H1 (cell line): Measurements from ENCODE around the gene SCGB2B2. TPM values are rescaled to one million over a fixed set of nuclear protein-coding genes. Genes with fewer than 3 reads are reported as not detected.

Experiments
- CTCF ChIA-PET: fragments of 300-600 bp; sonication (Branson Sonifier 250); formaldehyde crosslinking; loops from one replicate; lab custom pipeline; 2021; ENCODE audit not compliant: partially characterized antibody; lab: Charles Lee
- POLR2A ChIA-PET: fragments of 300-600 bp; sonication (Branson Sonifier 250); formaldehyde crosslinking; loops from one replicate; lab custom pipeline; 2021; ENCODE audit warnings: inconsistent platforms; ENCODE audit not compliant: partially characterized antibody; lab: Charles Lee
- DNase-seq, 2 experiments: peaks; one replicate each; pipeline versions ENCODE4 v3.0.0 to v3.0.0-alpha.2; 2010 to 2022; ENCODE audit warnings: low spot score in 2 of 2, low read depth in 1 of 2, mixed read lengths in 1 of 2
- FAIRE-seq: peaks from 2 replicates; lab custom pipeline; 2011; peaks lifted over from hg19 to GRCh38; lab: Jason Lieb, UNC
- H2AFZ ChIP-seq: 2 replicates; pipeline ENCODE4 v1.8.1; 2012; ENCODE audit warnings: low read length, inconsistent platforms
- H2AK5ac ChIP-seq: 2 replicates; pipeline ENCODE4 v1.6.1; 2013; ENCODE audit warnings: low read depth, low read length
- H2BK120ac ChIP-seq: replicated peaks from 2 replicates; pipeline ENCODE3; 2013; ENCODE audit warnings: low read depth, low read length, inconsistent platforms
- H2BK12ac ChIP-seq: 2 replicates; pipeline ENCODE4 v1.6.1; 2013; ENCODE audit warnings: low read depth, low read length
- H2BK15ac ChIP-seq: 2 replicates; pipeline ENCODE4 v1.6.1; 2013; ENCODE audit warnings: low read length
- H2BK20ac ChIP-seq: 2 replicates; pipeline ENCODE4 v1.6.1; 2013; ENCODE audit warnings: low read length
- H2BK5ac ChIP-seq: 2 replicates; pipeline ENCODE4 v1.6.1; 2013; ENCODE audit warnings: low read depth, low read length
- H3K14ac ChIP-seq: 2 replicates; pipeline ENCODE4 v1.6.1; 2013; ENCODE audit warnings: inconsistent platforms; ENCODE audit not compliant: insufficient read length
- H3K18ac ChIP-seq: 2 replicates; pipeline ENCODE4 v1.6.1; 2013; ENCODE audit warnings: low read length; ENCODE audit errors: extremely low read depth
- H3K23ac ChIP-seq: 2 replicates; pipeline ENCODE4 v1.6.1; 2013; ENCODE audit warnings: inconsistent platforms; ENCODE audit not compliant: insufficient read length
- H3K23me2 ChIP-seq: 2 replicates; pipeline ENCODE4 v1.6.1; 2013; ENCODE audit warnings: low read depth, low read length
- H3K27ac ChIP-seq: 2 replicates; pipeline ENCODE4 v1.6.1; 2011; ENCODE audit warnings: low read depth, low read length, inconsistent platforms
- H3K27me3 ChIP-seq, 4 experiments: replicated peaks in 1 of 4; 1 replicate in 1 of 4; 2 replicates in 3 of 4; pipeline versions ENCODE4 v1.6.1 to v1.8.1; 2011 to 2013; ENCODE audit warnings: low read length in 3 of 4, mild to moderate bottlenecking in 3 of 4, inconsistent platforms in 2 of 4, mixed read lengths in 2 of 4, moderate library complexity in 1 of 4; ENCODE audit not compliant: control insufficient read depth in 3 of 4, insufficient read depth in 3 of 4; ENCODE audit errors: extremely low read depth in 1 of 4
- H3K36me3 ChIP-seq, 4 experiments: 2 replicates each; pipeline versions ENCODE4 v1.6.1 to v1.8.1; 2011 to 2013; ENCODE audit warnings: mild to moderate bottlenecking in 4 of 4, low read length in 3 of 4, moderate library complexity in 2 of 4, control low read depth in 1 of 4, inconsistent platforms in 1 of 4; ENCODE audit not compliant: insufficient read depth in 4 of 4, control insufficient read depth in 2 of 4
- H3K4ac ChIP-seq: replicated peaks from 2 replicates; pipeline ENCODE3; 2013; ENCODE audit warnings: low read length, low read depth, mixed read lengths, inconsistent platforms; ENCODE audit not compliant: insufficient read length
- H3K4me1 ChIP-seq, 4 experiments: replicated peaks in 1 of 4; 1 replicate in 1 of 4; 2 replicates in 3 of 4; pipeline versions ENCODE4 v1.6.1 to v1.8.1; 2011 to 2013; ENCODE audit warnings: low read length in 3 of 4, inconsistent platforms in 2 of 4, mixed read lengths in 1 of 4; ENCODE audit not compliant: insufficient read depth in 4 of 4, control insufficient read depth in 3 of 4
- H3K4me2 ChIP-seq, 2 experiments: 2 replicates each; pipeline versions ENCODE4 v1.6.1 to v1.8.1; 2011 to 2013; ENCODE audit warnings: low read depth in 2 of 2, low read length in 2 of 2, control low read depth in 1 of 2, inconsistent platforms in 1 of 2, mild to moderate bottlenecking in 1 of 2; ENCODE audit not compliant: insufficient read depth in 1 of 2
- H3K4me3 ChIP-seq, 4 experiments: fragments of 200-600, 300-600 bp in 1 of 4; sonication (generic), shearing (Covaris generic), sonication (Bioruptor Twin) in 1 of 4; 2 replicates each; pipeline versions ENCODE4 v1.5.1 to v1.8.1; 2011 to 2016; ENCODE audit warnings: low read length in 4 of 4, low read depth in 3 of 4, control low read depth in 2 of 4, inconsistent platforms in 2 of 4, mild to moderate bottlenecking in 2 of 4, mixed read lengths in 1 of 4, moderate library complexity in 1 of 4; ENCODE audit not compliant: insufficient read depth in 2 of 4; ENCODE audit errors: extremely low read depth in 1 of 4
- H3K56ac ChIP-seq: replicated peaks from 2 replicates; pipeline ENCODE3; 2013; ENCODE audit warnings: low read depth, mild to moderate bottlenecking, mixed read lengths, low read length, inconsistent platforms; ENCODE audit not compliant: insufficient read length
- H3K79me1 ChIP-seq: 2 replicates; pipeline ENCODE4 v1.6.1; 2013; ENCODE audit warnings: low read depth, low read length, control low read depth
- H3K79me2 ChIP-seq, 2 experiments: 2 replicates each; pipeline versions ENCODE4 v1.6.1 to v1.8.1; 2012 to 2013; ENCODE audit warnings: low read length in 2 of 2, mild to moderate bottlenecking in 2 of 2, inconsistent platforms in 1 of 2; ENCODE audit not compliant: insufficient read depth in 2 of 2, control insufficient read depth in 1 of 2
- H3K9ac ChIP-seq, 4 experiments: replicated peaks in 1 of 4; 1 replicate in 1 of 4; 2 replicates in 3 of 4; pipeline versions ENCODE4 v1.6.1 to v1.8.1; 2011 to 2013; ENCODE audit warnings: low read depth in 3 of 4, low read length in 3 of 4, control low read depth in 2 of 4, mild to moderate bottlenecking in 2 of 4, moderate library complexity in 2 of 4, inconsistent platforms in 1 of 4; ENCODE audit errors: extremely low read depth in 1 of 4
- H3K9me3 ChIP-seq, 2 experiments: 2 replicates each; pipeline versions ENCODE4 v1.6.1 to v1.8.1; 2012 to 2013; ENCODE audit warnings: mild to moderate bottlenecking in 2 of 2, moderate library complexity in 2 of 2, control low read depth in 1 of 2, inconsistent platforms in 1 of 2, low read depth in 1 of 2, low read length in 1 of 2, mixed read lengths in 1 of 2; ENCODE audit not compliant: insufficient read depth in 2 of 2
- H4K20me1 ChIP-seq, 2 experiments: replicated peaks in 1 of 2; 2 replicates each; pipeline versions ENCODE3 to v1.8.1; 2011 to 2013; ENCODE audit warnings: inconsistent platforms in 2 of 2, low read length in 2 of 2, mild to moderate bottlenecking in 1 of 2; ENCODE audit not compliant: insufficient read depth in 2 of 2, control insufficient read depth in 1 of 2
- H4K5ac ChIP-seq: 2 replicates; pipeline ENCODE4 v1.6.1; 2013; ENCODE audit warnings: low read length, low read depth, mixed read lengths, inconsistent platforms; ENCODE audit not compliant: insufficient read length
- H4K8ac ChIP-seq: 2 replicates; pipeline ENCODE4 v1.8.0; 2013; ENCODE audit warnings: mild to moderate bottlenecking, moderate library complexity, low read length, inconsistent platforms; ENCODE audit not compliant: insufficient read depth; ENCODE audit errors: extremely low read depth
- H4K91ac ChIP-seq: replicated peaks from 2 replicates; pipeline ENCODE3; 2013; ENCODE audit warnings: low read length, mixed read lengths, inconsistent platforms; ENCODE audit not compliant: insufficient read length
- ATF2 ChIP-seq: IDR thresholded peaks from 2 replicates; pipeline ENCODE4 v1.6.1; 2012; ENCODE audit warnings: low read length, inconsistent platforms
- CHD1 ChIP-seq: IDR thresholded peaks from 2 replicates; pipeline ENCODE4 v1.6.1; 2012; ENCODE audit warnings: low read depth, low read length, improper control_type of control experiment
- EGR1 ChIP-seq: IDR thresholded peaks from 2 replicates; pipeline ENCODE4 v1.6.1; 2011; ENCODE audit warnings: low read depth, low read length, borderline replicate concordance
- GTF2F1 ChIP-seq: IDR thresholded peaks from 2 replicates; pipeline ENCODE4 v1.6.1; 2012; ENCODE audit warnings: low read depth, low read length, improper control_type of control experiment, borderline replicate concordance
- HDAC6 ChIP-seq: IDR thresholded peaks from one replicate; pipeline ENCODE4 v1.7.1; 2012; ENCODE audit warnings: low read depth, mild to moderate bottlenecking, inconsistent platforms, low read length, moderate library complexity
- JUND ChIP-seq: IDR thresholded peaks from 2 replicates; pipeline ENCODE4 v1.6.1; 2011; ENCODE audit warnings: mild to moderate bottlenecking, improper control_type of control experiment, low read length
- POLR2AphosphoS5 ChIP-seq: IDR thresholded peaks from 2 replicates; pipeline ENCODE4 v1.6.1; 2011; ENCODE audit warnings: low read depth, low read length
- RBBP5 ChIP-seq: IDR thresholded peaks from 2 replicates; pipeline ENCODE4 v1.7.1; 2012; ENCODE audit warnings: low read depth, mild to moderate bottlenecking, inconsistent platforms, low read length, moderate library complexity, borderline replicate concordance
- SIN3A ChIP-seq, 2 experiments: IDR thresholded peaks in 1 of 2; conservative IDR thresholded peaks in 1 of 2; 2 replicates each; pipeline ENCODE4 v1.6.1; 2011 to 2012; ENCODE audit warnings: low read length in 2 of 2, improper control_type of control experiment in 1 of 2, low read depth in 1 of 2, mild to moderate bottlenecking in 1 of 2
- TBP ChIP-seq: IDR thresholded peaks from 2 replicates; pipeline ENCODE4 v1.6.1; 2011; ENCODE audit warnings: low read depth, low read length, improper control_type of control experiment
- TCF12 ChIP-seq: IDR thresholded peaks from 2 replicates; pipeline ENCODE4 v1.6.1; 2011; ENCODE audit warnings: low read depth, mild to moderate bottlenecking, low read length
- WGBS, 2 experiments: shearing (Covaris generic) in 1 of 2; methylation state at CpG; one replicate each; pipeline versions ENCODE4 v1.1.6 to v1.1.7; 2013 to 2015; ENCODE audit warnings: low lambda C conversion rate in 2 of 2, mixed read lengths in 2 of 2, inconsistent platforms in 1 of 2, low coverage in 1 of 2, missing lambda C conversion rate in 1 of 2; ENCODE audit not compliant: insufficient replicate concordance in 2 of 2, insufficient coverage in 1 of 2, insufficient read length in 1 of 2; ENCODE audit errors: extremely low coverage in 1 of 2, missing lambda C conversion rate in 1 of 2; 5-methylcytosine and 5-hydroxymethylcytosine counted together
- polyA plus RNA-seq, 7 experiments: library from polyadenylated mRNA; depleted of rRNA in 3 of 7; stranded (reverse) in 5 of 7; unstranded in 2 of 7; fragments of >200 nt in 5 of 7; fragments of 200-250 nt in 2 of 7; gene quantifications; 1 replicate in 5 of 7; 2 replicates in 1 of 7; 4 replicates in 1 of 7; pipeline versions ENCODE4 v1.2.1 to v1.2.3, GENCODE V29; 2011 to 2013; ENCODE audit warnings: missing spikeins in 2 of 7, mixed read lengths in 2 of 7
- total RNA-seq: library from RNA; stranded (reverse); fragmentation: NEBNext Ultra II Directional; extraction: Animal tissue kit (Norgen Biotek cat#: 25700); gene quantifications from 2 replicates; pipeline ENCODE4 v1.2.1, GENCODE V29; 2021

Gene SCGB2B2
- total and polyA plus RNA-seq, 2 of the 8 experiments (the other 6 are each of a cell fraction or from before 2014, with no cell fraction given), result 0.09 TPM; not detected in 1

- FAIRE-seq (no peak), DNase-seq (no peak)
- H4K20me1 ChIP-seq, result no peaks in the 10 kb centered on the region
- WGBS, 2 experiments, result 86% methylated on average over 11 of the region's 17 CpGs; no CpG with 5 or more reads in 1 of the 2 experiments
- ChIA-PET CTCF (no interaction called here), POLR2A (interaction anchor here (0.6 to 2.4 kb wide), 5 partner anchors 8 to 94 kb away, joined by 3 to 11 read pairs (median 6); partner anchors contain the start of genes SCGB2B2 and ZNF302)
- no peak overlapping the region for H3K4me2 ChIP-seq
- H2BK15ac ChIP-seq, result no peak overlapping the region
- H3K79me2 ChIP-seq, result no peaks in the 10 kb centered on the region
- H3K56ac ChIP-seq, result no peak overlapping the region
- no peak overlapping the region for H3K4ac ChIP-seq
- H3K23ac ChIP-seq, result no peak overlapping the region
- H3K14ac ChIP-seq, result no peak overlapping the region
- H3K18ac ChIP-seq, result no peak overlapping the region; the same call in 1 of the 2 replicates
- no peak overlapping the region for H3K9ac ChIP-seq
- H4K5ac ChIP-seq, result no peak overlapping the region
- no peak overlapping the region for H2AK5ac ChIP-seq
- peak overlapping the region; percentile 39; the same call in 1 of the 2 replicates for H2BK5ac ChIP-seq
- no peak overlapping the region for H4K8ac ChIP-seq
- no peak overlapping the region for H2BK20ac ChIP-seq
- no peaks in the 10 kb centered on the region for H3K23me2 ChIP-seq
- H3K27me3 ChIP-seq, result no peaks in the 10 kb centered on the region
- H3K27ac ChIP-seq, result no peak overlapping the region
- H2BK120ac ChIP-seq, result no peak overlapping the region
- H3K9me3 ChIP-seq, result peaks cover 0 to 18% of the 10 kb centered on the region in 2 experiments; a peak in 1 of 4 replicates
- H2BK12ac ChIP-seq, result no peak overlapping the region
- H3K36me3 ChIP-seq, result no peaks in the 10 kb centered on the region
- no peak overlapping the region for H2AFZ ChIP-seq
- no peak overlapping the region for H4K91ac ChIP-seq
- H3K4me1 ChIP-seq, result no peaks in the 10 kb centered on the region
- no peaks in the 10 kb centered on the region for H3K79me1 ChIP-seq
- no peak overlapping the region for H3K4me3 ChIP-seq
- TF ChIP-seq JUND (no peak), SIN3A (conservative IDR thresholded peaks at IDR 0.05 in 1 of 2, IDR thresholded peaks at IDR 0.05 in 1 of 2; ENCODE audit: low read depth in 1 of 2, low read length in 2 of 2) (no peak), POLR2AphosphoS5 (no peak), RBBP5 (no peak), TCF12 (no peak), CHD1 (no peak), EGR1 (no peak), ATF2 (no peak), HDAC6 (no peak), GTF2F1 (no peak), TBP (no peak)
These were observed 9.4 kb downstream of the SCGB2B2 start for GRCh38 chr19:34667349-34668076.
